Measurements from ENCODE around the gene OR2A14.

Gene OR2A14

DNA sequence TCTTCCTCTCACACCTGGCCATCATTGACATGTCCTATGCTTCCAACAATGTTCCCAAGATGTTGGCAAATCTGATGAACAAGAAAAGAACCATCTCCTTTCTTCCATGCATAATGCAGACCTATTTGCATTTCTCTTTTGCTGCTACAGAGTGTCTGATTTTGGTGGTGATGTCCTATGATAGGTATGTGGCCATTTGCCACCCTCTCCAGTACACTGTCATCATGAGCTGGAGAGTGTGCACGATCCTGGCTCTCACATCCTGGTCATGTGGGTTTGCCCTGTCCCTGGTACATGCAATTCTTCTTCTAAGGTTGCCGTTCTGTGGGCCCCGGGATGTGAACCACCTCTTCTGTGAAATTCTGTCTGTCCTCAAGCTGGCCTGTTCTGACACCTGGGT lies 19.2 kb downstream of the OR2A14 start:
- H3F3A ChIP-seq (ENCODE audit: insufficient read depth): no peaks in the 10 kb centered on the region
- no peaks in the 10 kb centered on the region; the same call in 1 of the 2 replicates for H4K20me1 ChIP-seq (ENCODE audit: low read depth, low read length)
- H3K27ac ChIP-seq (ENCODE audit: low read depth, low read length): no peak overlapping the region
- no peak for TF ChIP-seq EZH2phosphoT487 (conservative IDR thresholded peaks at IDR 0.05; ENCODE audit: low read length)
- TF ChIP-seq, protein P1, sequence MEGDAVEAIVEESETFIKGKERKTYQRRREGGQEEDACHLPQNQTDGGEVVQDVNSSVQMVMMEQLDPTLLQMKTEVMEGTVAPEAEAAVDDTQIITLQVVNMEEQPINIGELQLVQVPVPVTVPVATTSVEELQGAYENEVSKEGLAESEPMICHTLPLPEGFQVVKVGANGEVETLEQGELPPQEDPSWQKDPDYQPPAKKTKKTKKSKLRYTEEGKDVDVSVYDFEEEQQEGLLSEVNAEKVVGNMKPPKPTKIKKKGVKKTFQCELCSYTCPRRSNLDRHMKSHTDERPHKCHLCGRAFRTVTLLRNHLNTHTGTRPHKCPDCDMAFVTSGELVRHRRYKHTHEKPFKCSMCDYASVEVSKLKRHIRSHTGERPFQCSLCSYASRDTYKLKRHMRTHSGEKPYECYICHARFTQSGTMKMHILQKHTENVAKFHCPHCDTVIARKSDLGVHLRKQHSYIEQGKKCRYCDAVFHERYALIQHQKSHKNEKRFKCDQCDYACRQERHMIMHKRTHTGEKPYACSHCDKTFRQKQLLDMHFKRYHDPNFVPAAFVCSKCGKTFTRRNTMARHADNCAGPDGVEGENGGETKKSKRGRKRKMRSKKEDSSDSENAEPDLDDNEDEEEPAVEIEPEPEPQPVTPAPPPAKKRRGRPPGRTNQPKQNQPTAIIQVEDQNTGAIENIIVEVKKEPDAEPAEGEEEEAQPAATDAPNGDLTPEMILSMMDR (IDR thresholded peaks at IDR 0.05; ENCODE audit: insufficient read depth, low read length, poor library complexity, severe bottlenecking): no peak
- no peak overlapping the region for H2AFZ ChIP-seq (ENCODE audit: low read depth, low read length, severe bottlenecking)
- H3K4me3 ChIP-seq (ENCODE audit: insufficient read depth, low read length, poor library complexity, severe bottlenecking): no peak overlapping the region
- no peak overlapping the region for H3K9ac ChIP-seq (ENCODE audit: low read length)
- H3K79me2 ChIP-seq (ENCODE audit: insufficient read depth, low read length): no peaks in the 10 kb centered on the region
- no peak overlapping the region for H3K4me2 ChIP-seq (ENCODE audit: low read depth, low read length, poor library complexity, severe bottlenecking)
- no peaks in the 10 kb centered on the region for H3K36me3 ChIP-seq (ENCODE audit: low read length)
- no peaks in the 10 kb centered on the region for H3K9me3 ChIP-seq (ENCODE audit: insufficient read depth, low read length)
- no peaks in the 10 kb centered on the region for H3K27me3 ChIP-seq (ENCODE audit: low read length)
- no peaks in the 10 kb centered on the region for H3K9me2 ChIP-seq (replicated peaks; ENCODE audit: insufficient read depth, low read length)

DNA sequence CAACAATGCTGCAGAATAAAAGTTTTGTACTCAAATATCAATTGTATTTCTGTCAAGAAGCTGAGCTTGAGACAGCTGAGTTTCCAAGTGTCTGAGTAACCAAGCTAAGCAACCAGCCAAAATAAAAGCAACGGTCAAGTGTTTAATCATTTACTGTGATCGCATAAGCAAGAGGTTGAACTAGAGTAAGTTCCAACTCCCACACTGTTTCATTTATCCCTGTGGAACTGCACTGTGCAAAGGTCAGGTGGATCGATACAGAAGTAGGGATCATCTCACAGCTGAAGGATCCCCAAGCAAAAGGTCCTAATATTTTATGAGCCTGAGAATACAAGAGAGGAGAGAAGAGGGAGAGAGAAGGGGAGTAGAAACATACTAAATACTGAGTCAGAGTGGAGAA lies 21.4 kb downstream of the OR2A14 start:
- H3K79me2 ChIP-seq (ENCODE audit: insufficient read depth, low read length): no peaks in the 10 kb centered on the region
- no peaks in the 10 kb centered on the region for H3K9me3 ChIP-seq (ENCODE audit: insufficient read depth, low read length)
- no peaks in the 10 kb centered on the region for H3K9me2 ChIP-seq (replicated peaks; ENCODE audit: insufficient read depth, low read length)
- no peaks in the 10 kb centered on the region for H3F3A ChIP-seq (ENCODE audit: insufficient read depth)
- no peak overlapping the region for H2AFZ ChIP-seq (ENCODE audit: low read depth, low read length, severe bottlenecking)
- H3K9ac ChIP-seq (ENCODE audit: low read length): no peak overlapping the region
- H3K4me3 ChIP-seq (ENCODE audit: insufficient read depth, low read length, poor library complexity, severe bottlenecking): no peak overlapping the region
- H3K27me3 ChIP-seq (ENCODE audit: low read length): no peaks in the 10 kb centered on the region
- H4K20me1 ChIP-seq (ENCODE audit: low read depth, low read length): no peaks in the 10 kb centered on the region; the same call in 1 of the 2 replicates
- no peak overlapping the region for H3K4me2 ChIP-seq (ENCODE audit: low read depth, low read length, poor library complexity, severe bottlenecking)
- no peaks in the 10 kb centered on the region for H3K36me3 ChIP-seq (ENCODE audit: low read length)
- no peak overlapping the region for H3K27ac ChIP-seq (ENCODE audit: low read depth, low read length)
- TF ChIP-seq, protein P1 (IDR thresholded peaks at IDR 0.05; ENCODE audit: insufficient read depth, low read length, poor library complexity, severe bottlenecking): no peak
- no peak for TF ChIP-seq EZH2phosphoT487 (conservative IDR thresholded peaks at IDR 0.05; ENCODE audit: low read length)

DNA sequence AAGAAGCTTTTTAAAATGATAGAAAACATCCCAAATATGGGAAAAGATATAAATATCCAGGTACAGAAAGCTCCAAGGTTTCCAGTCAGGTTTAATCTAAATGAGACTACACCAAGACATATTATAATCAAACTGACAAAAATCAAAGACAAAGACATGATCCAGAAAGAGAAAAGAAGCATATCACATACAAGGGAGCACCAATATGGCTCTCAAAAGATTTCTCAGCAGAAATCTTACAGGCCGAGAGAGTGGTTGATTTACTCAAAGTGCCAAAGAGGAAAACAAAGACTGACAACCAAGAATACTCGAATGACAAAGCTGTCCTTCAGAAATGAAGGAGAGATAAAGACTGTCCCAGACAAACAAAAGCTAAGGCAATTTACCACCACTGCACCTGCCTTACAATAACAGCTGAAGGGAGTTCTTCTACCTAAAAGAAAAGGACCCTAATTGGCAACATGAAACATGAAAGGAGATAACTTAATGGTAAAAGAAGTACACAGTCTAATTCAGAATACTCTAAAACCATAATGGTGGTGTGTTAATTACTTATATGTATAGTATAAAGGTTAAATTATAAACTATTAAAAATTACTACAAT lies 25.4 kb downstream of the OR2A14 start:
- no peaks in the 10 kb centered on the region for H3K36me3 ChIP-seq (ENCODE audit: low read length)
- H3F3A ChIP-seq (ENCODE audit: insufficient read depth): no peaks in the 10 kb centered on the region
- no peak overlapping the region for H3K27ac ChIP-seq (ENCODE audit: low read depth, low read length)
- no peaks in the 10 kb centered on the region for H3K9me2 ChIP-seq (replicated peaks; ENCODE audit: insufficient read depth, low read length)
- no peak overlapping the region for H2AFZ ChIP-seq (ENCODE audit: low read depth, low read length, severe bottlenecking)
- no peaks in the 10 kb centered on the region for H3K27me3 ChIP-seq (ENCODE audit: low read length)
- no peaks in the 10 kb centered on the region for H4K20me1 ChIP-seq (ENCODE audit: low read depth, low read length)
- H3K9ac ChIP-seq (ENCODE audit: low read length): no peak overlapping the region
- no peak overlapping the region for H3K4me2 ChIP-seq (ENCODE audit: low read depth, low read length, poor library complexity, severe bottlenecking)
- H3K9me3 ChIP-seq (ENCODE audit: insufficient read depth, low read length): no peaks in the 10 kb centered on the region
- TF ChIP-seq, protein P1 (IDR thresholded peaks at IDR 0.05; ENCODE audit: insufficient read depth, low read length, poor library complexity, severe bottlenecking): no peak
- no peaks in the 10 kb centered on the region for H3K79me2 ChIP-seq (ENCODE audit: insufficient read depth, low read length)
- H3K4me3 ChIP-seq (ENCODE audit: insufficient read depth, low read length, poor library complexity, severe bottlenecking): no peak overlapping the region

Measured in SU-DHL-6 (cell line).